ENCODE data around the gene PAX7. TPM values are rescaled to one million over a fixed set of nuclear protein-coding genes. Genes with fewer than 3 reads are reported as not detected.
"Not testable (repeated sequence)": the region's sequence is repeated elsewhere in the genome, so short reads cannot be mapped to it uniquely, and the experiment has no call there.

PAX7 gene
- total RNA-seq: 10 to 100 TPM in 1 of 4 donors, 1 to 10 TPM in 3; 2.6 to 11.7 (median 5.4) TPM
- polyA plus RNA-seq: 1 to 10 TPM; 1.7 to 3.3 (median 2.7) TPM
- long read RNA-seq, donor 1, partial matches to known transcripts: 0 of 2 reads
- long read RNA-seq, donor 1, other reads (novel, unspliced or antisense): 2 of 2 reads
- long read RNA-seq, donor 2, partial matches to known transcripts: 0 of 6 reads
- long read RNA-seq, donor 2, other reads (novel, unspliced or antisense): 6 of 6 reads

DNA sequence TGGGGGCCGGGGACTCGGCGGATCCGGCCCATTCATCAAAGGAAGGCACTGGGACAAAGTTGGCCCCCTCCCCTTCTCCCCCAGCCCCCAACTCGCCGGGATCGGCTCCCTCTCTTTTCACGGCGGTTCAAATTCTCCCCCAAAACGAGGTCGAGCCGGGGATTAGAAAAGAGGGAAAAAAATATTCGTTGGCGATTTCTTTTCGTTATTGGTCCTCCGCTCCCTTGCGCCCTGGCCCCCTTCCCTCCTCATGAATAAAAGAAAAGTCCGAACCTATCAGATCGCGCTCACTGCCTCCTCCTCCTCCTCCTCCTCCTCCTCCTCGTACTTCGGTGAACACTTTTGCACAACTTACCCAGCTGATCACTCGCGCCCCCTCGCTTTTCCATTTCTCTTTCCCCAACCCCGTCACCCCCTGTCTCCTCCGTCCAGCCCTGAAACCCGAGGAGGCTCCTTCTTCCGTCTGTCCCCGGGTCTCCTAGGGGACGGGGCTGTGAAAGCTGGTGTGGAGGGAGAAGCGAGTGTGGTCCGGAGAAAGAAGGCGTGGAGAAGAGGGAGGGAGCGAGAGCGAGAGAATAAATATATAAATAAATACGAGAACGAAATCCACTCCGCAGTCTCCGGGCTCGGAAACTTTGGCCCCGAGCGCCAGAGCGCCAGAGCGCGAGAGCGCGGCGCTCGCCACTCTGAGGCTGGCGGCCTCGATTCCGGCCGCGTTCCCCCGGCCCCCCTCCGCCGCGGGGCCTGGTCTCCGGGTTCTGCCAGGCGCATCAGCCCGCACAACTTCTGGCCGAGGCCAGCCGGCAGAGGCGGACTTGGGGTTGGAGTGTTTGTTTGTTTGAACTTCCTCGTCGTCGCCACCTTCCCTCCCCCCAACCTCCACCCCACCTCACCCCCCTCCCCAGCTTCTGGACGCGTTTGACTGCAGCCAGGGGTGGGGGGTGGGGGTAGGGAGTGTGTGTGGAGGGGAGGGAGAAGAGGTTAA, at the start of gene PAX7:
Gene PAX7 (plus strand): TSS at position 336 of the 985 bp plus-strand sequence. CDS start 758 bp downstream, outside the sequence.
- Histone ChIP-seq H3K27ac (peak within 1 kb of the TSS; percentile 55), H3K4me1 (no peaks in the 10 kb centered on the region), H3K27me3 (ENCODE audit: insufficient read depth in 3 of 3, low read length in 2 of 3) (peaks cover 2 to 82% (median 21%) of the 10 kb centered on the region in 3 donors), H3K4me3 (peak within 1 kb of the TSS; percentile 64), H3K36me3 (ENCODE audit: insufficient read depth in 1 of 2, low read depth in 1 of 2) (no peaks in the 10 kb centered on the region), H3K9me3 (no peaks in the 10 kb centered on the region)
- intact Hi-C loops (cut with DNase I): no loop called here
- DNase-seq: no peak
- TF ChIP-seq, protein P1, sequence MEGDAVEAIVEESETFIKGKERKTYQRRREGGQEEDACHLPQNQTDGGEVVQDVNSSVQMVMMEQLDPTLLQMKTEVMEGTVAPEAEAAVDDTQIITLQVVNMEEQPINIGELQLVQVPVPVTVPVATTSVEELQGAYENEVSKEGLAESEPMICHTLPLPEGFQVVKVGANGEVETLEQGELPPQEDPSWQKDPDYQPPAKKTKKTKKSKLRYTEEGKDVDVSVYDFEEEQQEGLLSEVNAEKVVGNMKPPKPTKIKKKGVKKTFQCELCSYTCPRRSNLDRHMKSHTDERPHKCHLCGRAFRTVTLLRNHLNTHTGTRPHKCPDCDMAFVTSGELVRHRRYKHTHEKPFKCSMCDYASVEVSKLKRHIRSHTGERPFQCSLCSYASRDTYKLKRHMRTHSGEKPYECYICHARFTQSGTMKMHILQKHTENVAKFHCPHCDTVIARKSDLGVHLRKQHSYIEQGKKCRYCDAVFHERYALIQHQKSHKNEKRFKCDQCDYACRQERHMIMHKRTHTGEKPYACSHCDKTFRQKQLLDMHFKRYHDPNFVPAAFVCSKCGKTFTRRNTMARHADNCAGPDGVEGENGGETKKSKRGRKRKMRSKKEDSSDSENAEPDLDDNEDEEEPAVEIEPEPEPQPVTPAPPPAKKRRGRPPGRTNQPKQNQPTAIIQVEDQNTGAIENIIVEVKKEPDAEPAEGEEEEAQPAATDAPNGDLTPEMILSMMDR (IDR thresholded peaks at IDR 0.05): no peak
- peak; percentile 47 to 67 (median 56) for ATAC-seq
- 2 to 3% (median 3%) methylated on average over 56 to 70 of the region's 70 CpGs for WGBS, 3 donors

DNA sequence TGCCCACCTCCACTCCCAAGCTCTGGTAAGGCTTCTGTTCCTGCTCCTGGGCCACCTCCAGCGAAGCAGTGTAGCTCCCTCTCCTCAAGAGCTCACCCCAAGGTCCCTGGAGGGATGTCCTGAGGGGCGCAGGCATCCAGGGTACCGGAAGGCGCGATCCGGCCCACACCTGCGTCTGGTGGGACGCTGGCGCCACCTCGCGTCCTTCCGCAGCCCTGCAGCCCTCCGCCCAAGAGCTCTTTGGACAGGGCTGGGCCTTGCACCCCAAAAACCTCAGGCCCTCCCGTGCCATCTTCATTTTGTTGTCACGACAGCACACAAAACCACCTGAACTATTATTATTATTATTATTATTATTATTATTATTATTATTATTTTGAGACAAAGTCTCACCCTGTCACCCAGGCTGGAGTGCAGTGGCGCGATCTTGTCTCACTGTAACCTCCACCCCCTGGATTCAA, 49.2 kb upstream of the PAX7 start:
- H3K27ac ChIP-seq: no peak overlapping the region
- no peaks in the 10 kb centered on the region for H3K4me1 ChIP-seq
- TF ChIP-seq, protein P1 (IDR thresholded peaks at IDR 0.05): peak; percentile 53
- H3K27me3 ChIP-seq (ENCODE audit: insufficient read depth in 3 of 3, low read length in 2 of 3): peaks cover 0 to 21% (median 0%) of the 10 kb centered on the region in 3 donors
- no peaks in the 10 kb centered on the region for H3K9me3 ChIP-seq
- WGBS, 3 donors: 22 to 24% (median 24%) methylated on average over 17 of the region's 17 CpGs
- ATAC-seq: peak in 1 of 4 donors; percentile 42
- H3K36me3 ChIP-seq (ENCODE audit: insufficient read depth in 1 of 2, low read depth in 1 of 2): no peaks in the 10 kb centered on the region
- intact Hi-C loops (cut with DNase I): no loop called here
- DNase-seq: peak; percentile 27 to 56
- no peak overlapping the region for H3K4me3 ChIP-seq

DNA sequence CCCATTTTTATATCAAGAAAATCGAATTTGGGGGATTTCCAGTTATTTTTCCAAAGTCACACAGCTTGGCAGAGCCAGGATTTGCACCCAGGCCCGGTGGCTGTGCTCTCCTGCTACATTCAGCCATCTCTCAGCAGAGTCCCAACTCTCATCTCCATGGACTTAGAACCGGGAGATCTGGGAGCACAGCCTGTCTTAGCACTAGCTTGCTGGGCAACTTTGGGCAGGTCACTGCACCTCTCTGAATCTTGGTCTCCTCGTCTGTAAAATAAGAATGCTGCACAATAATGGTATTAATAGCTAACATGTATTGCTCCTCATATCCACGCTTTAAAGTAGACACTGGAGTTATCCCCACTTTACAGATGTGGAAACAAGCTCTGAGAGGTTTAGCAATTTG, 47.8 kb upstream of the PAX7 start:
- no peak overlapping the region for H3K27ac ChIP-seq
- H3K4me3 ChIP-seq: no peak overlapping the region
- peaks cover 0 to 21% (median 0%) of the 10 kb centered on the region in 3 donors for H3K27me3 ChIP-seq (ENCODE audit: insufficient read depth in 3 of 3, low read length in 2 of 3)
- H3K9me3 ChIP-seq: no peaks in the 10 kb centered on the region
- WGBS, 3 donors: 42 to 54% (median 48%) methylated on average over 5 of the region's 5 CpGs
- no peaks in the 10 kb centered on the region for H3K4me1 ChIP-seq
- DNase-seq (no peak), ATAC-seq (no peak)
- no peaks in the 10 kb centered on the region for H3K36me3 ChIP-seq (ENCODE audit: insufficient read depth in 1 of 2, low read depth in 1 of 2)
- TF ChIP-seq, protein P1 (IDR thresholded peaks at IDR 0.05): no peak
- intact Hi-C loops (cut with DNase I): no loop called here

- intact Hi-C loops (cut with DNase I): no loop called here
- Histone ChIP-seq H3K4me1 (no peaks in the 10 kb centered on the region), H3K36me3 (ENCODE audit: insufficient read depth in 1 of 2, low read depth in 1 of 2) (no peaks in the 10 kb centered on the region), H3K9me3 (no peaks in the 10 kb centered on the region), H3K27me3 (ENCODE audit: insufficient read depth in 3 of 3, low read length in 2 of 3) (peaks cover 0 to 21% (median 0%) of the 10 kb centered on the region in 3 donors), H3K27ac (no peak overlapping the region), H3K4me3 (no peak overlapping the region)
- ATAC-seq (peak in 3 of 4 donors; percentile 44 to 57 (median 56)), DNase-seq (peak; percentile 39 to 75)
- TF ChIP-seq, protein P1 (IDR thresholded peaks at IDR 0.05): no peak
- 17 to 35% (median 19%) methylated on average over 7 of the region's 7 CpGs for WGBS, 3 donors
Observed at GRCh38 chr1:18583326-18583941, 47.2 kb upstream of the PAX7 start.

DNA sequence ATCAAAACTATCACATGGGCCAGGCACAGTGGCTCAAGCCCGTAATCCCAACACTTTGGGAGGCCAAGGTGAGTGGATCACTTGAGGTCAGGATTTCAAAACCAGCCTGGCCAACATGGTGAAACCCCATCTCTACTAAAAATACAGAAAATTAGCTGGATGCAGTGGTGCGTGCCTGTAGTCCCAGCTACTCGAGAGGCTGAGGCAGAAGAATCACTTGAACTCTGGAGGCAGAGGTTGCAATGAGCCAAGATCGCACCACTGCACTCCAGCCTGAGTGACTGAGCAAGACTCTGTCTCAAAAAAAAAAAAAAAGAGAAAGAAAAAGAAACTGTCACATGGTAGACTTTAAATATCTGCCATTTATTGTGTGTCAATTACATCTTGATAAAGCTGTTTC, 44.6 kb upstream of the PAX7 start:
- 87 to 95% (median 93%) methylated on average over 4 of the region's 4 CpGs for WGBS, 3 donors
- intact Hi-C loops (cut with DNase I): not testable (repeated sequence)

More for the DNA sequence above, 44.6 kb upstream of the PAX7 start:
- DNase-seq; H3K4me3 ChIP-seq; H3K9me3 ChIP-seq; H3K27ac ChIP-seq; H3K4me1 ChIP-seq; ATAC-seq; H3K36me3 ChIP-seq (ENCODE audit: insufficient read depth in 1 of 2, low read depth in 1 of 2): not testable (repeated sequence)
- peaks cover 0 to 16% (median 0%) of the 10 kb centered on the region in 3 donors for H3K27me3 ChIP-seq (ENCODE audit: insufficient read depth in 3 of 3, low read length in 2 of 3)

Measured in psoas muscle (tissue), 8 donors.